Fibroblast of peridontal ligament (primary cell): Measurements from ENCODE around the gene PMM2.

Experiments
- DNase-seq: peaks from one replicate; pipeline ENCODE4 v3.0.0-alpha.2; 2010; ENCODE audit errors: extremely low read depth

The PMM2 gene

GRCh38 chr16:8850279-8850885 lies 52.7 kb downstream of the PMM2 start:
- DNase-seq = peak; percentile 57

GRCh38 chr16:8851761-8852403 lies 54.2 kb downstream of the PMM2 start:
- no peak for DNase-seq

- DNase-seq = no peak
Observed at GRCh38 chr16:8852534-8852933, 54.9 kb downstream of the PMM2 start.

- no peak for DNase-seq
Observed at GRCh38 chr16:8853150-8853549, 55.5 kb downstream of the PMM2 start.

GRCh38 chr16:8853611-8854010 lies 56.0 kb downstream of the PMM2 start:
- DNase-seq = no peak

GRCh38 chr16:8854298-8854948 lies 56.8 kb downstream of the PMM2 start:
- DNase-seq = no peak

GRCh38 chr16:8855051-8855786 lies 57.6 kb downstream of the PMM2 start:
- DNase-seq = no peak

GRCh38 chr16:8855972-8856371 lies 58.3 kb downstream of the PMM2 start:
- no peak for DNase-seq

GRCh38 chr16:8858994-8859912 lies 61.6 kb downstream of the PMM2 start:
- no peak for DNase-seq

- DNase-seq = peak; percentile 45
Observed at GRCh38 chr16:8859913-8860881, 62.6 kb downstream of the PMM2 start.

- DNase-seq = no peak
Observed at GRCh38 chr16:8861563-8862308, 64.1 kb downstream of the PMM2 start.

- no peak for DNase-seq
Observed at GRCh38 chr16:8862309-8863130, 64.9 kb downstream of the PMM2 start.

GRCh38 chr16:8863594-8864424 lies 66.2 kb downstream of the PMM2 start:
- DNase-seq = no peak

GRCh38 chr16:8864480-8865110 lies 67.0 kb downstream of the PMM2 start:
- DNase-seq = no peak

GRCh38 chr16:8865145-8865882 lies 67.7 kb downstream of the PMM2 start:
- DNase-seq = no peak

- DNase-seq = no peak
Observed at GRCh38 chr16:8866118-8866883, 68.7 kb downstream of the PMM2 start.
